GM23338 (cell line): Measurements from ENCODE around the gene KCNK5. TPM values are rescaled to one million over a fixed set of nuclear protein-coding genes. Genes with fewer than 3 reads are reported as not detected.
A peak's percentile ranks its signal among the peaks of the same experiment; 100 is the strongest.

ENCODE experiments used
- ATAC-seq: fragments of 200-7000 bp; cut with Tn5 transposase; 3 replicates; pipeline ENCODE4 v1.9.1; 2020
- DNase-seq: peaks from one replicate; pipeline ENCODE4 v3.0.0-alpha.2; 2015; ENCODE audit warnings: low spot score
- H2AFZ ChIP-seq: fragments of 200-600 bp; sonication (generic); 2 replicates; pipeline ENCODE4 v1.8.0; 2016; ENCODE audit warnings: antibody characterized with exemption, mild to moderate bottlenecking, moderate library complexity
- H3F3A ChIP-seq: fragments of 200-600 bp; sonication (generic); replicated peaks from 2 replicates; pipeline ENCODE4 v1.8.0; 2017; ENCODE audit warnings: antibody characterized with exemption, mixed run types, low read depth
- H3K27ac ChIP-seq: fragments of 200-600 bp; sonication (generic); 2 replicates; pipeline ENCODE4 v1.6.1; 2016; ENCODE audit warnings: low read depth
- H3K27me3 ChIP-seq: fragments of 200-600 bp; sonication (generic); 2 replicates; pipeline ENCODE4 v1.8.0; 2016; ENCODE audit warnings: mild to moderate bottlenecking, mixed run types, moderate library complexity; ENCODE audit not compliant: insufficient read depth
- H3K36me3 ChIP-seq: fragments of 200-600 bp; sonication (generic); 2 replicates; pipeline ENCODE4 v1.8.0; 2016; ENCODE audit warnings: mild to moderate bottlenecking; ENCODE audit not compliant: insufficient read depth
- H3K4me1 ChIP-seq: fragments of 200-600 bp; sonication (generic); 2 replicates; pipeline ENCODE4 v1.8.0; 2016; ENCODE audit warnings: mild to moderate bottlenecking, moderate library complexity; ENCODE audit not compliant: insufficient read depth
- H3K4me2 ChIP-seq: fragments of 200-600 bp; sonication (generic); 2 replicates; pipeline ENCODE4 v1.7.1; 2017; ENCODE audit warnings: mixed run types
- H3K4me3 ChIP-seq: fragments of 200-600 bp; sonication (generic); 2 replicates; pipeline ENCODE4 v1.6.1; 2016; ENCODE audit warnings: mixed run types
- H3K79me2 ChIP-seq: fragments of 200-600 bp; sonication (generic); replicated peaks from 2 replicates; pipeline ENCODE4 v1.8.0; 2017; ENCODE audit warnings: mild to moderate bottlenecking; ENCODE audit not compliant: insufficient read depth
- H3K9me2 ChIP-seq: fragments of 200-600 bp; sonication (generic); 2 replicates; pipeline ENCODE4 v1.8.0; 2017; ENCODE audit not compliant: insufficient read depth
- H4K20me1 ChIP-seq: fragments of 200-600 bp; sonication (generic); replicated peaks from 2 replicates; pipeline ENCODE4 v1.8.0; 2017; ENCODE audit warnings: mild to moderate bottlenecking; ENCODE audit not compliant: insufficient read depth
- H3K27ac Mint-ChIP-seq: 2 replicates; pipeline ENCODE4 v1.8.0; 2020; ENCODE audit warnings: inconsistent platforms, mild to moderate bottlenecking, moderate library complexity, mixed read lengths
- H3K27me3 Mint-ChIP-seq: 3 replicates; pipeline ENCODE4 v1.8.0; 2022; ENCODE audit warnings: low read depth, mild to moderate bottlenecking, moderate library complexity, mixed read lengths, inconsistent platforms; ENCODE audit not compliant: insufficient read depth, poor library complexity
- H3K36me3 Mint-ChIP-seq: 3 replicates; pipeline ENCODE4 v1.8.0; 2021; ENCODE audit warnings: low read depth, mild to moderate bottlenecking, inconsistent platforms, moderate library complexity, mixed read lengths
- H3K4me1 Mint-ChIP-seq: 3 replicates; pipeline ENCODE4 v1.8.0; 2020; ENCODE audit warnings: mild to moderate bottlenecking, inconsistent platforms, mixed read lengths
- H3K4me3 Mint-ChIP-seq: 3 replicates; pipeline ENCODE4 v1.8.0; 2021; ENCODE audit warnings: moderate library complexity, mild to moderate bottlenecking, inconsistent platforms, mixed read lengths
- H3K9me3 Mint-ChIP-seq: 3 replicates; pipeline ENCODE4 v1.8.0; 2020; ENCODE audit warnings: moderate library complexity, mild to moderate bottlenecking, inconsistent platforms, mixed read lengths
- CREB1 ChIP-seq: fragments of 250-450 bp; sonication (Bioruptor Pico); IDR thresholded peaks from 2 replicates; pipeline ENCODE4 v1.5.0; 2020; ENCODE audit warnings: low read depth, mild to moderate bottlenecking, moderate library complexity
- EZH2phosphoT487 ChIP-seq: fragments of 200-600 bp; sonication (generic); IDR thresholded peaks from one replicate; pipeline ENCODE4 v1.8.1; 2018; ENCODE audit warnings: antibody characterized with exemption; ENCODE audit not compliant: unreplicated experiment
- NANOG ChIP-seq: IDR thresholded peaks from 2 replicates; pipeline ENCODE4 v1.6.1; 2016; ENCODE audit warnings: antibody characterized with exemption, borderline replicate concordance
- POLR2AphosphoS5 ChIP-seq: IDR thresholded peaks from 2 replicates; pipeline ENCODE4 v1.6.1; 2016; ENCODE audit warnings: antibody characterized with exemption, low read depth
- STAT1 ChIP-seq: IDR thresholded peaks from one replicate; pipeline ENCODE4 v1.6.1; 2016; ENCODE audit warnings: antibody characterized with exemption; ENCODE audit not compliant: unreplicated experiment
- ZNF331 ChIP-seq: fragments of 250-450 bp; sonication (Bioruptor Pico); IDR thresholded peaks from 2 replicates; pipeline ENCODE4 v1.5.0; 2020; ENCODE audit warnings: low read depth, mild to moderate bottlenecking, moderate library complexity
- polyA plus RNA-seq: library from polyadenylated mRNA; unstranded; fragments of >200 nt; fragmentation: Nextera tagmentation; extraction: Ambion mirVana; gene quantifications from 2 replicates; pipeline ENCODE4 v1.2.1, GENCODE V29; 2016
- total RNA-seq: library from RNA; depleted of rRNA; stranded (reverse); fragments of >200 nt; shearing (Covaris generic); gene quantifications from 2 replicates; pipeline ENCODE4 v1.2.3, GENCODE V29; 2014
- TF ChIP-seq, protein P1 (sequence below): fragments of 250-450 bp; sonication (Bioruptor Pico); IDR thresholded peaks from 2 replicates; pipeline ENCODE4 v1.5.0; 2020; ENCODE audit warnings: mild to moderate bottlenecking, moderate library complexity
- TF ChIP-seq, protein P2 (sequence below): IDR thresholded peaks from one replicate; pipeline ENCODE4 v1.6.1; 2018; ENCODE audit warnings: antibody characterized with exemption; ENCODE audit not compliant: unreplicated experiment
- TF ChIP-seq, protein P3 (sequence below), 2 experiments: fragments of 200-600 bp in 1 of 2; sonication (generic) in 1 of 2; conservative IDR thresholded peaks; 2 replicates each; pipeline versions ENCODE4 v1.5.1 to v1.6.1; 2016 to 2017; ENCODE audit warnings: antibody characterized with exemption in 2 of 2, low read depth in 2 of 2, mild to moderate bottlenecking in 2 of 2, moderate library complexity in 1 of 2

The KCNK5 gene
- total and polyA plus RNA-seq, 2 experiments from 2014 or later: 9.5 to 57.4 TPM

DNA sequence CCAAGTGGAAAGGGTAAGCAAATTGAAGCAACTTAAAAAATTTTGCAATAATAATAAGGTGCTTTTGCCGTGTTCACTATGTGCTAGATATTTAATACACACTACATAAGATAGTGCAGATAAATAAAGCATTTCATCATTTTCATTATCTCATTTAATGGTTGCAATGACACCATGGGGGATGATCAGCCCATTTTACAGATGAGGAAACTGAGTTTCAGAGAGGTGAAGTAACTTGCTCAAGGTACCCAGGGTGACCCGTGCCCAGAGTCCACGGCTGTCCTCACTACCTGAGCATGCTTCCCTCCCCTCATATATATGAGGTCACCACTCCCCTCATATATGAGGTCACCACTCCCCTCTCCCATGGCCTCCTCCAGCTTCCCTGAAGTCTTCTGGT lies 7.5 kb upstream of the KCNK5 start (continued):
- TF ChIP-seq, protein P1, sequence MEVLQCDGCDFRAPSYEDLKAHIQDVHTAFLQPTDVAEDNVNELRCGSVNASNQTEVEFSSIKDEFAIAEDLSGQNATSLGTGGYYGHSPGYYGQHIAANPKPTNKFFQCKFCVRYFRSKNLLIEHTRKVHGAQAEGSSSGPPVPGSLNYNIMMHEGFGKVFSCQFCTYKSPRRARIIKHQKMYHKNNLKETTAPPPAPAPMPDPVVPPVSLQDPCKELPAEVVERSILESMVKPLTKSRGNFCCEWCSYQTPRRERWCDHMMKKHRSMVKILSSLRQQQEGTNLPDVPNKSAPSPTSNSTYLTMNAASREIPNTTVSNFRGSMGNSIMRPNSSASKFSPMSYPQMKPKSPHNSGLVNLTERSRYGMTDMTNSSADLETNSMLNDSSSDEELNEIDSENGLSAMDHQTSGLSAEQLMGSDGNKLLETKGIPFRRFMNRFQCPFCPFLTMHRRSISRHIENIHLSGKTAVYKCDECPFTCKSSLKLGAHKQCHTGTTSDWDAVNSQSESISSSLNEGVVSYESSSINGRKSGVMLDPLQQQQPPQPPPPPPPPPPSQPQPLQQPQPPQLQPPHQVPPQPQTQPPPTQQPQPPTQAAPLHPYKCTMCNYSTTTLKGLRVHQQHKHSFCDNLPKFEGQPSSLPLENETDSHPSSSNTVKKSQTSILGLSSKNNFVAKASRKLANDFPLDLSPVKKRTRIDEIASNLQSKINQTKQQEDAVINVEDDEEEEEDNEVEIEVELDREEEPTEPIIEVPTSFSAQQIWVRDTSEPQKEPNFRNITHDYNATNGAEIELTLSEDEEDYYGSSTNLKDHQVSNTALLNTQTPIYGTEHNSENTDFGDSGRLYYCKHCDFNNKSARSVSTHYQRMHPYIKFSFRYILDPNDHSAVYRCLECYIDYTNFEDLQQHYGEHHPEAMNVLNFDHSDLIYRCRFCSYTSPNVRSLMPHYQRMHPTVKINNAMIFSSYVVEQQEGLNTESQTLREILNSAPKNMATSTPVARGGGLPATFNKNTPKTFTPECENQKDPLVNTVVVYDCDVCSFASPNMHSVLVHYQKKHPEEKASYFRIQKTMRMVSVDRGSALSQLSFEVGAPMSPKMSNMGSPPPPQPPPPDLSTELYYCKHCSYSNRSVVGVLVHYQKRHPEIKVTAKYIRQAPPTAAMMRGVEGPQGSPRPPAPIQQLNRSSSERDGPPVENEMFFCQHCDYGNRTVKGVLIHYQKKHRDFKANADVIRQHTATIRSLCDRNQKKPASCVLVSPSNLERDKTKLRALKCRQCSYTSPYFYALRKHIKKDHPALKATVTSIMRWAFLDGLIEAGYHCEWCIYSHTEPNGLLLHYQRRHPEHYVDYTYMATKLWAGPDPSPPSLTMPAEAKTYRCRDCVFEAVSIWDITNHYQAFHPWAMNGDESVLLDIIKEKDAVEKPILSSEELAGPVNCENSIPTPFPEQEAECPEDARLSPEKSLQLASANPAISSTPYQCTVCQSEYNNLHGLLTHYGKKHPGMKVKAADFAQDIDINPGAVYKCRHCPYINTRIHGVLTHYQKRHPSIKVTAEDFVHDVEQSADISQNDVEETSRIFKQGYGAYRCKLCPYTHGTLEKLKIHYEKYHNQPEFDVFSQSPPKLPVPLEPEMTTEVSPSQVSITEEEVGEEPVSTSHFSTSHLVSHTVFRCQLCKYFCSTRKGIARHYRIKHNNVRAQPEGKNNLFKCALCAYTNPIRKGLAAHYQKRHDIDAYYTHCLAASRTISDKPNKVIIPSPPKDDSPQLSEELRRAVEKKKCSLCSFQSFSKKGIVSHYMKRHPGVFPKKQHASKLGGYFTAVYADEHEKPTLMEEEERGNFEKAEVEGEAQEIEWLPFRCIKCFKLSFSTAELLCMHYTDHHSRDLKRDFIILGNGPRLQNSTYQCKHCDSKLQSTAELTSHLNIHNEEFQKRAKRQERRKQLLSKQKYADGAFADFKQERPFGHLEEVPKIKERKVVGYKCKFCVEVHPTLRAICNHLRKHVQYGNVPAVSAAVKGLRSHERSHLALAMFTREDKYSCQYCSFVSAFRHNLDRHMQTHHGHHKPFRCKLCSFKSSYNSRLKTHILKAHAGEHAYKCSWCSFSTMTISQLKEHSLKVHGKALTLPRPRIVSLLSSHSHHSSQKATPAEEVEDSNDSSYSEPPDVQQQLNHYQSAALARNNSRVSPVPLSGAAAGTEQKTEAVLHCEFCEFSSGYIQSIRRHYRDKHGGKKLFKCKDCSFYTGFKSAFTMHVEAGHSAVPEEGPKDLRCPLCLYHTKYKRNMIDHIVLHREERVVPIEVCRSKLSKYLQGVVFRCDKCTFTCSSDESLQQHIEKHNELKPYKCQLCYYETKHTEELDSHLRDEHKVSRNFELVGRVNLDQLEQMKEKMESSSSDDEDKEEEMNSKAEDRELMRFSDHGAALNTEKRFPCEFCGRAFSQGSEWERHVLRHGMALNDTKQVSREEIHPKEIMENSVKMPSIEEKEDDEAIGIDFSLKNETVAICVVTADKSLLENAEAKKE (CRISPR knock-in tag): no peak
- no peak for TF ChIP-seq ZNF331 (CRISPR knock-in tag)
- TF ChIP-seq STAT1: no peak
- no peak for TF ChIP-seq NANOG
- TF ChIP-seq POLR2AphosphoS5: no peak
- TF ChIP-seq, protein P2, sequence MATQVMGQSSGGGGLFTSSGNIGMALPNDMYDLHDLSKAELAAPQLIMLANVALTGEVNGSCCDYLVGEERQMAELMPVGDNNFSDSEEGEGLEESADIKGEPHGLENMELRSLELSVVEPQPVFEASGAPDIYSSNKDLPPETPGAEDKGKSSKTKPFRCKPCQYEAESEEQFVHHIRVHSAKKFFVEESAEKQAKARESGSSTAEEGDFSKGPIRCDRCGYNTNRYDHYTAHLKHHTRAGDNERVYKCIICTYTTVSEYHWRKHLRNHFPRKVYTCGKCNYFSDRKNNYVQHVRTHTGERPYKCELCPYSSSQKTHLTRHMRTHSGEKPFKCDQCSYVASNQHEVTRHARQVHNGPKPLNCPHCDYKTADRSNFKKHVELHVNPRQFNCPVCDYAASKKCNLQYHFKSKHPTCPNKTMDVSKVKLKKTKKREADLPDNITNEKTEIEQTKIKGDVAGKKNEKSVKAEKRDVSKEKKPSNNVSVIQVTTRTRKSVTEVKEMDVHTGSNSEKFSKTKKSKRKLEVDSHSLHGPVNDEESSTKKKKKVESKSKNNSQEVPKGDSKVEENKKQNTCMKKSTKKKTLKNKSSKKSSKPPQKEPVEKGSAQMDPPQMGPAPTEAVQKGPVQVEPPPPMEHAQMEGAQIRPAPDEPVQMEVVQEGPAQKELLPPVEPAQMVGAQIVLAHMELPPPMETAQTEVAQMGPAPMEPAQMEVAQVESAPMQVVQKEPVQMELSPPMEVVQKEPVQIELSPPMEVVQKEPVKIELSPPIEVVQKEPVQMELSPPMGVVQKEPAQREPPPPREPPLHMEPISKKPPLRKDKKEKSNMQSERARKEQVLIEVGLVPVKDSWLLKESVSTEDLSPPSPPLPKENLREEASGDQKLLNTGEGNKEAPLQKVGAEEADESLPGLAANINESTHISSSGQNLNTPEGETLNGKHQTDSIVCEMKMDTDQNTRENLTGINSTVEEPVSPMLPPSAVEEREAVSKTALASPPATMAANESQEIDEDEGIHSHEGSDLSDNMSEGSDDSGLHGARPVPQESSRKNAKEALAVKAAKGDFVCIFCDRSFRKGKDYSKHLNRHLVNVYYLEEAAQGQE: no peak

DNA sequence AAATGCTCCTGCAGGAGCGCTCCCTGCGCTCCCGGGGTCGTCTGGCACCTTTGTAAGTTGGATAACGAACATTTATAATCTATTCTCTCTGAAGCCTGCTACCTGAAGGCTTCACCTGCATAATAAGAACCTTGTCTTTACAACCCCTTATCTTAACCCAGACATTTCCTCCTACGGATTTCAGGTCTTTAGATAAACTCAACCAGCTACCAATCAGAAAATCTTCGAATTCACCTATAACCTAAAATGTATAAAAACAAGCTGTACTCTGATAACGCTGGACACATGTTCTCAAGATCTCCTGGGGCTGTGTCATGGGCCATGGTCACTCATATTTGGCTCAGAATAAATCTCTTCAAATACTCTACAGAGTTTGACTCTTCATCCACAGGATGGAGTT lies 4.1 kb upstream of the KCNK5 start:
- no peak for ATAC-seq
- Histone ChIP-seq H3K4me2 (peak overlapping the region; percentile 60; the same call in 1 of the 2 replicates), H2AFZ (0 out of 2 replicates have a peak overlapping the region, but pooled peaks have one; percentile 6), H3K79me2 (peaks cover 8% of the 10 kb centered on the region), H3K4me1 (peaks cover 39% of the 10 kb centered on the region), H3K27me3 (no peaks in the 10 kb centered on the region), H3K36me3 (no peaks in the 10 kb centered on the region), H3K4me3 (no peak overlapping the region), H4K20me1 (no peaks in the 10 kb centered on the region), H3K9me2 (0 out of 2 replicates have a peak, but pooled peaks cover 4% of the 10 kb centered on the region), H3K27ac (no peak overlapping the region), H3F3A (peaks cover 16% of the 10 kb centered on the region)
- no peak overlapping the region for H3K4me3 Mint-ChIP-seq
- H3K36me3 Mint-ChIP-seq: no peaks in the 10 kb centered on the region
- H3K27me3 Mint-ChIP-seq: peaks cover 15% of the 10 kb centered on the region
- no peaks in the 10 kb centered on the region for H3K9me3 Mint-ChIP-seq
- no peak overlapping the region for H3K27ac Mint-ChIP-seq
- no peak for DNase-seq
- H3K4me1 Mint-ChIP-seq: peaks cover 38% of the 10 kb centered on the region
- TF ChIP-seq CREB1 (no peak), STAT1 (no peak), EZH2phosphoT487 (no peak), ZNF331 (CRISPR knock-in tag) (no peak), NANOG (no peak)
- TF ChIP-seq, protein P2: no peak
- TF ChIP-seq, protein P3, sequence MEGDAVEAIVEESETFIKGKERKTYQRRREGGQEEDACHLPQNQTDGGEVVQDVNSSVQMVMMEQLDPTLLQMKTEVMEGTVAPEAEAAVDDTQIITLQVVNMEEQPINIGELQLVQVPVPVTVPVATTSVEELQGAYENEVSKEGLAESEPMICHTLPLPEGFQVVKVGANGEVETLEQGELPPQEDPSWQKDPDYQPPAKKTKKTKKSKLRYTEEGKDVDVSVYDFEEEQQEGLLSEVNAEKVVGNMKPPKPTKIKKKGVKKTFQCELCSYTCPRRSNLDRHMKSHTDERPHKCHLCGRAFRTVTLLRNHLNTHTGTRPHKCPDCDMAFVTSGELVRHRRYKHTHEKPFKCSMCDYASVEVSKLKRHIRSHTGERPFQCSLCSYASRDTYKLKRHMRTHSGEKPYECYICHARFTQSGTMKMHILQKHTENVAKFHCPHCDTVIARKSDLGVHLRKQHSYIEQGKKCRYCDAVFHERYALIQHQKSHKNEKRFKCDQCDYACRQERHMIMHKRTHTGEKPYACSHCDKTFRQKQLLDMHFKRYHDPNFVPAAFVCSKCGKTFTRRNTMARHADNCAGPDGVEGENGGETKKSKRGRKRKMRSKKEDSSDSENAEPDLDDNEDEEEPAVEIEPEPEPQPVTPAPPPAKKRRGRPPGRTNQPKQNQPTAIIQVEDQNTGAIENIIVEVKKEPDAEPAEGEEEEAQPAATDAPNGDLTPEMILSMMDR (conservative IDR thresholded peaks at IDR 0.05; ENCODE audit: low read depth in 2 of 2): no peak
